Fibroblast of lung (primary cell): ENCODE results near the gene JOSD2.

Experiments
- CTCF ChIP-seq, 2 donors: IDR thresholded peaks in 1 of 2; conservative IDR thresholded peaks in 1 of 2; 1 replicate in 1 of 2; 2 replicates in 1 of 2; pipeline ENCODE4 v1.5.1; 2011 to 2012; ENCODE audit warnings: low read length in 2 of 2, control low read depth in 1 of 2, inconsistent platforms in 1 of 2, low read depth in 1 of 2, mild to moderate bottlenecking in 1 of 2
- EZH2 ChIP-seq: IDR thresholded peaks from 2 replicates; pipeline ENCODE4 v1.5.1; 2012; ENCODE audit warnings: low read length, control low read depth, mild to moderate bottlenecking; ENCODE audit errors: missing control alignments

- TF ChIP-seq CTCF (conservative IDR thresholded peaks at IDR 0.05 in 1 of 2, IDR thresholded peaks at IDR 0.05 in 1 of 2; ENCODE audit: low read depth in 1 of 2, low read length in 2 of 2) (no peak), EZH2 (no peak)
These were observed 42.2 kb downstream of the JOSD2 start for GRCh38 chr19:50468818-50469217.
